OCI-LY1 (cell line): Measurements from ENCODE around the gene CSF1.

ENCODE experiments used
- EZH2 ChIP-seq: fragments of 200-600 bp; sonication (generic), shearing (Covaris generic); IDR thresholded peaks from 2 replicates; pipeline ENCODE4 v1.8.0; 2017; ENCODE audit warnings: borderline replicate concordance, mixed run types, mild to moderate bottlenecking, antibody characterized with exemption, low read length, moderate library complexity, mixed read lengths
- TF ChIP-seq, protein P1 (sequence below): fragments of 200-600 bp; sonication (generic), shearing (Covaris generic); IDR thresholded peaks from 2 replicates; pipeline ENCODE4 v1.5.1; 2017; ENCODE audit warnings: mild to moderate bottlenecking, antibody characterized with exemption, low read length, moderate library complexity, mixed read lengths

GRCh38 chr1:109978761-109979488, 68.3 kb downstream of the CSF1 start:
- TF ChIP-seq, protein P1, sequence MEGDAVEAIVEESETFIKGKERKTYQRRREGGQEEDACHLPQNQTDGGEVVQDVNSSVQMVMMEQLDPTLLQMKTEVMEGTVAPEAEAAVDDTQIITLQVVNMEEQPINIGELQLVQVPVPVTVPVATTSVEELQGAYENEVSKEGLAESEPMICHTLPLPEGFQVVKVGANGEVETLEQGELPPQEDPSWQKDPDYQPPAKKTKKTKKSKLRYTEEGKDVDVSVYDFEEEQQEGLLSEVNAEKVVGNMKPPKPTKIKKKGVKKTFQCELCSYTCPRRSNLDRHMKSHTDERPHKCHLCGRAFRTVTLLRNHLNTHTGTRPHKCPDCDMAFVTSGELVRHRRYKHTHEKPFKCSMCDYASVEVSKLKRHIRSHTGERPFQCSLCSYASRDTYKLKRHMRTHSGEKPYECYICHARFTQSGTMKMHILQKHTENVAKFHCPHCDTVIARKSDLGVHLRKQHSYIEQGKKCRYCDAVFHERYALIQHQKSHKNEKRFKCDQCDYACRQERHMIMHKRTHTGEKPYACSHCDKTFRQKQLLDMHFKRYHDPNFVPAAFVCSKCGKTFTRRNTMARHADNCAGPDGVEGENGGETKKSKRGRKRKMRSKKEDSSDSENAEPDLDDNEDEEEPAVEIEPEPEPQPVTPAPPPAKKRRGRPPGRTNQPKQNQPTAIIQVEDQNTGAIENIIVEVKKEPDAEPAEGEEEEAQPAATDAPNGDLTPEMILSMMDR = no peak
- TF ChIP-seq EZH2 = no peak
